ENCODE measurements around the gene ZNF212.

GRCh38 chr7:149252378-149252777 lies 12.9 kb downstream of the ZNF212 start:
- TF ChIP-seq, protein P1, sequence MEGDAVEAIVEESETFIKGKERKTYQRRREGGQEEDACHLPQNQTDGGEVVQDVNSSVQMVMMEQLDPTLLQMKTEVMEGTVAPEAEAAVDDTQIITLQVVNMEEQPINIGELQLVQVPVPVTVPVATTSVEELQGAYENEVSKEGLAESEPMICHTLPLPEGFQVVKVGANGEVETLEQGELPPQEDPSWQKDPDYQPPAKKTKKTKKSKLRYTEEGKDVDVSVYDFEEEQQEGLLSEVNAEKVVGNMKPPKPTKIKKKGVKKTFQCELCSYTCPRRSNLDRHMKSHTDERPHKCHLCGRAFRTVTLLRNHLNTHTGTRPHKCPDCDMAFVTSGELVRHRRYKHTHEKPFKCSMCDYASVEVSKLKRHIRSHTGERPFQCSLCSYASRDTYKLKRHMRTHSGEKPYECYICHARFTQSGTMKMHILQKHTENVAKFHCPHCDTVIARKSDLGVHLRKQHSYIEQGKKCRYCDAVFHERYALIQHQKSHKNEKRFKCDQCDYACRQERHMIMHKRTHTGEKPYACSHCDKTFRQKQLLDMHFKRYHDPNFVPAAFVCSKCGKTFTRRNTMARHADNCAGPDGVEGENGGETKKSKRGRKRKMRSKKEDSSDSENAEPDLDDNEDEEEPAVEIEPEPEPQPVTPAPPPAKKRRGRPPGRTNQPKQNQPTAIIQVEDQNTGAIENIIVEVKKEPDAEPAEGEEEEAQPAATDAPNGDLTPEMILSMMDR (IDR thresholded peaks at IDR 0.05 in 8 of 11, conservative IDR thresholded peaks at IDR 0.05 in 3 of 11), result no peak
- no peak for TF ChIP-seq POLR2A (IDR thresholded peaks at IDR 0.05)
